HepG2 (cell line): ENCODE measurements around the gene NPHP1. TPM values are rescaled to one million over a fixed set of nuclear protein-coding genes. Genes with fewer than 3 reads are reported as not detected.

Experiments
- ATAC-seq: fragments of 200-7000 bp; cut with Tn5 transposase; 3 replicates; pipeline ENCODE4 v1.9.1; 2020; ENCODE audit warnings: mild to moderate bottlenecking, moderate library complexity
- BruUV-seq: library from RNA; stranded (reverse); fragments of 400-500 nt; replicated peaks from 2 replicates; lab custom pipeline; 2021; lab: Mats Ljungman, UMichigan
- CTCF ChIA-PET: fragments of 300-600 bp; formaldehyde crosslinking; extraction: SDS; loops from one replicate; lab custom pipeline; 2021; ENCODE audit warnings: low total read pairs, inconsistent platforms, low intra/inter-chr PET ratio; lab: Yijun Ruan, JAX
- POLR2A ChIA-PET: fragments of 350-600 bp; sonication (Branson Sonifier 250); formaldehyde crosslinking; loops from one replicate; lab custom pipeline; 2020; ENCODE audit warnings: antibody characterized with exemption, inconsistent platforms; lab: Yijun Ruan, JAX
- DNase-seq: peaks from one replicate; pipeline ENCODE4 v3.0.0-alpha.2; 2015; ENCODE audit warnings: low spot score
- FAIRE-seq: peaks from 3 replicates; lab custom pipeline; 2011; peaks lifted over from hg19 to GRCh38; lab: Jason Lieb, UNC
- H2AFZ ChIP-seq: one replicate; pipeline ENCODE4 v1.6.1; 2011; ENCODE audit warnings: low read length, inconsistent platforms
- H3K27ac ChIP-seq: fragments of 300-600 bp; 3 replicates; pipeline ENCODE4 v1.8.0; 2011; ENCODE audit warnings: mixed run types, mild to moderate bottlenecking, mixed read lengths, low read length, inconsistent platforms; ENCODE audit not compliant: insufficient read depth; ENCODE audit errors: extremely low read length
- H3K27me3 ChIP-seq, 2 experiments: fragments of 200-600 bp in 1 of 2; 2 replicates in 1 of 2; 3 replicates in 1 of 2; pipeline versions ENCODE4 v1.6.0 to v1.8.0; 2011; ENCODE audit warnings: low read length in 2 of 2, mild to moderate bottlenecking in 2 of 2, moderate library complexity in 2 of 2, inconsistent platforms in 1 of 2; ENCODE audit not compliant: insufficient read depth in 2 of 2, control insufficient read depth in 1 of 2
- H3K36me3 ChIP-seq, 2 experiments: fragments of 200-600 bp in 1 of 2; replicated peaks in 1 of 2; 2 replicates in 1 of 2; 3 replicates in 1 of 2; pipeline versions ENCODE4 v1.5.1 to v1.8.0; 2011; ENCODE audit warnings: low read length in 2 of 2, inconsistent platforms in 1 of 2; ENCODE audit not compliant: insufficient read depth in 2 of 2, control insufficient read depth in 1 of 2
- H3K4me1 ChIP-seq: 2 replicates; pipeline ENCODE4 v1.5.1; 2012; ENCODE audit warnings: low read length, inconsistent platforms; ENCODE audit not compliant: insufficient read depth
- H3K4me2 ChIP-seq: 2 replicates; pipeline ENCODE4 v1.6.0; 2011; ENCODE audit warnings: low read depth, low read length, inconsistent platforms
- H3K4me3 ChIP-seq, 3 experiments: fragments of 200-600 bp in 1 of 3; sonication (generic), shearing (Covaris generic) in 1 of 3; replicated peaks in 1 of 3; 2 replicates each; pipeline ENCODE4 v1.5.1; 2011 to 2016; ENCODE audit warnings: low read length in 3 of 3, inconsistent platforms in 2 of 3, low read depth in 2 of 3, mild to moderate bottlenecking in 2 of 3, control low read depth in 1 of 3, mixed read lengths in 1 of 3; ENCODE audit not compliant: insufficient read depth in 1 of 3
- H3K79me2 ChIP-seq: one replicate; pipeline ENCODE4 v1.6.1; 2011; ENCODE audit warnings: low read length, inconsistent platforms; ENCODE audit not compliant: insufficient read depth
- H3K9ac ChIP-seq: 2 replicates; pipeline ENCODE4 v1.6.0; 2011; ENCODE audit warnings: mild to moderate bottlenecking, low read depth, low read length, inconsistent platforms; ENCODE audit not compliant: insufficient read depth
- H3K9me3 ChIP-seq: 2 replicates; pipeline ENCODE4 v1.5.1; 2012; ENCODE audit warnings: mild to moderate bottlenecking, low read length
- H4K20me1 ChIP-seq: 2 replicates; pipeline ENCODE4 v1.6.0; 2011; ENCODE audit warnings: inconsistent platforms, mild to moderate bottlenecking, low read length, moderate library complexity; ENCODE audit not compliant: insufficient read depth
- HOXA3 ChIP-seq: sonication (generic); formaldehyde crosslinking; IDR thresholded peaks from 2 replicates; pipeline ENCODE4 v1.5.0; 2020; ENCODE audit warnings: missing genetic modification reagents
- MEF2D ChIP-seq: sonication (generic); formaldehyde crosslinking; IDR thresholded peaks from 2 replicates; pipeline ENCODE4 v1.5.1; 2020; ENCODE audit warnings: mild to moderate bottlenecking, missing genetic modification reagents
- NR2F6 ChIP-seq, 2 experiments: IDR thresholded peaks; 2 replicates each; pipeline ENCODE4 v1.6.1; 2016; ENCODE audit warnings: antibody characterized with exemption in 1 of 2, mild to moderate bottlenecking in 1 of 2
- SMAD3 ChIP-seq: sonication (generic); formaldehyde crosslinking; IDR thresholded peaks from 2 replicates; pipeline ENCODE4 v1.4.0; 2020; ENCODE audit warnings: missing genetic modification reagents
- YEATS2 ChIP-seq: sonication (generic); formaldehyde crosslinking; IDR thresholded peaks from 2 replicates; pipeline ENCODE4 v1.4.0; 2020; ENCODE audit warnings: missing genetic modification reagents, borderline replicate concordance
- ZFP1 ChIP-seq: IDR thresholded peaks from 2 replicates; pipeline ENCODE4 v1.6.1; 2016
- ZNF180 ChIP-seq: sonication (generic); formaldehyde crosslinking; IDR thresholded peaks from 2 replicates; pipeline ENCODE4 v1.4.0; 2020; ENCODE audit warnings: low read depth, missing genetic modification reagents, borderline replicate concordance
- ZNF44 ChIP-seq: sonication (generic); formaldehyde crosslinking; IDR thresholded peaks from 2 replicates; pipeline ENCODE4 v1.5.1; 2020; ENCODE audit warnings: mild to moderate bottlenecking, missing genetic modification reagents
- ZUFSP ChIP-seq: sonication (generic); formaldehyde crosslinking; IDR thresholded peaks from 2 replicates; pipeline ENCODE4 v1.9.0; 2021; ENCODE audit warnings: missing genetic modification reagents, mild to moderate bottlenecking, borderline replicate concordance
- WGBS: methylation state at CpG from one replicate; pipeline ENCODE4 v1.1.6; 2017; ENCODE audit warnings: low lambda C conversion rate; 5-methylcytosine and 5-hydroxymethylcytosine counted together
- in situ Hi-C: cut with HindIII; loops from 2 replicates; pipeline ENCODE4 v1.10.0; 2017; ENCODE audit warnings: low pct_unique_long_range_greater_than_20kb; ENCODE audit not compliant: extremely low pct_ligation_motif_present
- intact Hi-C: fragments of 100-400 bp; cut with micrococcal nuclease; formaldehyde crosslinking; loops from one replicate; pipeline ENCODE4 v1.10.0; 2022; ENCODE audit not compliant: unreplicated experiment
- polyA plus RNA-seq, 8 experiments: library from polyadenylated mRNA; depleted of rRNA in 3 of 8; stranded (reverse) in 7 of 8; unstranded in 1 of 8; fragments of >200 nt; fragmentation: Illumina TruSeq in 4 of 8; extraction: Trizol in 4 of 8; gene quantifications; 2 replicates each; pipeline versions ENCODE4 v1.2.1 to v1.2.3, GENCODE V29; 2011 to 2016; ENCODE audit warnings: low read depth in 4 of 8, missing spikeins in 1 of 8, mixed read lengths in 1 of 8; ENCODE audit not compliant: insufficient read depth in 1 of 8
- total RNA-seq, 5 experiments: library from RNA; depleted of rRNA; stranded (reverse); fragments of >200 nt; fragmentation: Illumina TruSeq; extraction: Trizol; gene quantifications; 2 replicates each; pipeline ENCODE4 v1.2.3, GENCODE V29; 2016; ENCODE audit warnings: low read depth in 1 of 5

NPHP1 gene
- total and polyA plus RNA-seq, 2 of the 13 experiments (the other 11 are each of a cell fraction or from before 2014, with no cell fraction given) = 2.7 to 4.8 TPM

DNA sequence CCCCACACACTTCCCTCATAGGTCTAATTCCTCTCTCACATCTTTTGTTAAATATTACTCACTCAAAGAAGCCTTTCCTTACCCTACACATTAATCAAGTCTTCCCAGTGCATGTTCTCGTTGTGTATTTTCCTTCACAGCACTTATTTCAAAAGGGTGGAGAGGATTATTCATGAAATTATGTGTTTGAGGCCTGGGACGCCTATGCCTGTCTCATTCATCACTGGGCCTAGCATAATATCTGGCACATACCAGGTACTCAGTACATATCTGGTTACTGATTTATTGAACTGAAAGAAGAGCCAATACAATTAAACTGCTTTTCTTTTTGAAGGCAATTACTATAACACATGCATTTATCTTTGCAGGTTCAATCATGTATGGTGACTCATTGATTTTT, 74.1 kb downstream of the NPHP1 start (continued):
- TF ChIP-seq ZFP1 (CRISPR knock-in tag) = no peak
- TF ChIP-seq, all 625 proteins: peak for 0

- H3K9ac ChIP-seq = no peak overlapping the region
- CTCF ChIA-PET = no interaction called here
- no peak overlapping the region for H3K4me3 ChIP-seq
- no peaks in the 10 kb centered on the region for H3K27me3 ChIP-seq
- intact Hi-C loops = no loop called here
- peaks cover 33% of the 10 kb centered on the region for H3K4me1 ChIP-seq
- no peaks in the 10 kb centered on the region for H3K79me2 ChIP-seq
- DNase-seq (peak; percentile 25), FAIRE-seq (no peak), ATAC-seq (no peak)
- no peaks in the 10 kb centered on the region for H3K9me3 ChIP-seq
- BruUV-seq = no TSS peak
- no peaks in the 10 kb centered on the region for H4K20me1 ChIP-seq
- no peaks in the 10 kb centered on the region for H3K36me3 ChIP-seq
- no peak overlapping the region; the same call in 1 of the 2 replicates for H3K4me2 ChIP-seq
- no peak overlapping the region for H2AFZ ChIP-seq
- TF ChIP-seq NR2F6 (IDR thresholded peaks at IDR 0.05) (no peak), NR2F6 (CRISPR knock-in tag; IDR thresholded peaks at IDR 0.05) (0 out of 2 replicates have a peak, but pooled peaks have one; percentile 9), ZNF180 (no peak), HOXA3 (CRISPR knock-in tag) (no peak)
- WGBS = 15% methylated on average over 2 of the region's 2 CpGs
- in situ Hi-C loops = no loop called here
- no peak overlapping the region for H3K27ac ChIP-seq
- POLR2A ChIA-PET = no interaction called here
Observed at GRCh38 chr2:110126906-110127305, 77.9 kb downstream of the NPHP1 start.

DNA sequence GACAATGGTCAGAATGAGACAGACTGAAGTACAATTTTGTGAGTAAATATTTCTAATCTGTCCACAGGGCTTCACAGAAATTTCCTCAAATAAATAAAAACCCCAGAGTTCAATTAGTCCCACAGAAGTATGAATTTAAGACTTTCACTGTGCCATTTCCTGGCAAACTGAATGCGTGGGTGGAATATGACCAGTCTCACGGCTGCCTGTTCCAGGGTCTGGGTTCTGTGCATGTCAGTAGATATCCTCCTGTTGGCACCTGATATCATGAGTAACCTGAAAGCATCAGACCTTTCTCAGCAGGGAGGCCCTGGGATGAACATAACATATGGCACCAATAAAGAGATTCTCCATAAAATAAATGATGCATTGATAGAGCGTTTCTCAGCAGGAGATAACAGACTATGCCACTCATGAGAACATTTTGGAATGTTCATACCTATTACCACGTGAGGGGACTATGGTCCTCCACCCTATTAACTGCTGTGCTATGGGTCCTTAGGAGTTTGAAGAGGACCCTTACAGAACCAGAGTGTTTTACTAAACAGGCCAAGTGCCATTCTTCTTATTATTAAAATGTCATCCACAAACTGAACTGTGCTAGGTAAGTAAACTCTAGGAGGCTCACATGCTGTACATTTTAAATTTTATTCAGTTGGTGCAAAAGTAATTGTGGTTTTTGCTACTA, 78.6 kb downstream of the NPHP1 start:
- ATAC-seq (no peak), DNase-seq (no peak), FAIRE-seq (no peak)
- ChIA-PET POLR2A (no interaction called here), CTCF (no interaction called here)
- H3K4me3 ChIP-seq = no peak overlapping the region
- H3K27me3 ChIP-seq = no peaks in the 10 kb centered on the region
- in situ Hi-C loops = no loop called here
- H4K20me1 ChIP-seq = no peaks in the 10 kb centered on the region
- H3K36me3 ChIP-seq = no peaks in the 10 kb centered on the region
- H3K4me1 ChIP-seq = peaks cover 33% of the 10 kb centered on the region
- H3K27ac ChIP-seq = no peak overlapping the region
- 70% methylated on average over 4 of the region's 4 CpGs for WGBS
- H3K9me3 ChIP-seq = no peaks in the 10 kb centered on the region
- no peaks in the 10 kb centered on the region for H3K79me2 ChIP-seq
- intact Hi-C loops = no loop called here
- H2AFZ ChIP-seq = no peak overlapping the region
- no peak overlapping the region for H3K4me2 ChIP-seq
- no peak overlapping the region for H3K9ac ChIP-seq
- BruUV-seq = no TSS peak
- no peak for TF ChIP-seq SMAD3 (CRISPR knock-in tag)
- TF ChIP-seq ZNF44 (CRISPR knock-in tag) = no peak
- TF ChIP-seq ZUFSP (CRISPR knock-in tag) = no peak
- no peak for TF ChIP-seq YEATS2
- TF ChIP-seq MEF2D (CRISPR knock-in tag) = no peak
